Measurements from ENCODE around the gene GLIS2. TPM values are rescaled to one million over a fixed set of nuclear protein-coding genes. Genes with fewer than 3 reads are reported as not detected.

The GLIS2 gene
- total RNA-seq, 1 experiment from 2014 or later: 3.2 TPM

GRCh38 chr16:4350787-4351659 is 35.2 kb downstream of the GLIS2 start, which contains the start of gene PAM16:
Gene PAM16 (minus strand): TSS chr16:4351321. CDS start chr16:4351234, 87 bp downstream.
- DNase-seq (ENCODE audit: low spot score): peak; percentile 89

GRCh38 chr16:4351880-4352279 is 36.0 kb downstream of the GLIS2 start:
- no peak for DNase-seq (ENCODE audit: low spot score)

GRCh38 chr16:4352843-4353242 is 37.0 kb downstream of the GLIS2 start:
- no peak for DNase-seq (ENCODE audit: low spot score)

- no peak for DNase-seq (ENCODE audit: low spot score)
These were observed 37.8 kb downstream of the GLIS2 start for GRCh38 chr16:4353675-4354074.

GRCh38 chr16:4354512-4355409 is 38.9 kb downstream of the GLIS2 start:
- no peak for DNase-seq (ENCODE audit: low spot score)

GRCh38 chr16:4356820-4357219 is 41.0 kb downstream of the GLIS2 start:
- DNase-seq (ENCODE audit: low spot score): no peak

GRCh38 chr16:4358236-4358635 is 42.4 kb downstream of the GLIS2 start:
- no peak for DNase-seq (ENCODE audit: low spot score)

- DNase-seq (ENCODE audit: low spot score): no peak
These were observed 43.1 kb downstream of the GLIS2 start for GRCh38 chr16:4358831-4359561.

GRCh38 chr16:4359914-4360313 is 44.0 kb downstream of the GLIS2 start:
- no peak for DNase-seq (ENCODE audit: low spot score)

GRCh38 chr16:4360538-4361021 is 44.7 kb downstream of the GLIS2 start:
- DNase-seq (ENCODE audit: low spot score): no peak

GRCh38 chr16:4361033-4361943 is 45.4 kb downstream of the GLIS2 start:
- DNase-seq (ENCODE audit: low spot score): no peak

- no peak for DNase-seq (ENCODE audit: low spot score)
These were observed 46.1 kb downstream of the GLIS2 start for GRCh38 chr16:4361944-4362311.

- no peak for DNase-seq (ENCODE audit: low spot score)
These were observed 46.7 kb downstream of the GLIS2 start for GRCh38 chr16:4362476-4363135.

- no peak for DNase-seq (ENCODE audit: low spot score)
These were observed 48.5 kb downstream of the GLIS2 start for GRCh38 chr16:4364196-4365013.

- DNase-seq (ENCODE audit: low spot score): no peak
These were observed 49.1 kb downstream of the GLIS2 start for GRCh38 chr16:4365014-4365406.

GRCh38 chr16:4365615-4366014 is 49.7 kb downstream of the GLIS2 start:
- no peak for DNase-seq (ENCODE audit: low spot score)

GRCh38 chr16:4366016-4366415 is 50.1 kb downstream of the GLIS2 start:
- no peak for DNase-seq (ENCODE audit: low spot score)

- DNase-seq (ENCODE audit: low spot score): no peak
These were observed 51.6 kb downstream of the GLIS2 start for GRCh38 chr16:4367393-4367856.

All from A172 (cell line).